Retinal pigment epithelial cell (primary cell): Measurements from ENCODE around the gene PDE6C.

ENCODE experiments used
- DNase-seq: peaks from one replicate; pipeline ENCODE4 v3.0.0-alpha.2; 2010; ENCODE audit warnings: low read depth
- H3K4me3 ChIP-seq: 2 replicates; pipeline ENCODE4 v1.5.1; 2011; ENCODE audit warnings: mild to moderate bottlenecking, low read length, control low read depth, moderate library complexity
- TF ChIP-seq, protein P1 (sequence below): conservative IDR thresholded peaks from 2 replicates; pipeline ENCODE4 v1.5.1; 2011; ENCODE audit warnings: low read depth, low read length, control low read depth, inconsistent platforms

The PDE6C gene

DNA sequence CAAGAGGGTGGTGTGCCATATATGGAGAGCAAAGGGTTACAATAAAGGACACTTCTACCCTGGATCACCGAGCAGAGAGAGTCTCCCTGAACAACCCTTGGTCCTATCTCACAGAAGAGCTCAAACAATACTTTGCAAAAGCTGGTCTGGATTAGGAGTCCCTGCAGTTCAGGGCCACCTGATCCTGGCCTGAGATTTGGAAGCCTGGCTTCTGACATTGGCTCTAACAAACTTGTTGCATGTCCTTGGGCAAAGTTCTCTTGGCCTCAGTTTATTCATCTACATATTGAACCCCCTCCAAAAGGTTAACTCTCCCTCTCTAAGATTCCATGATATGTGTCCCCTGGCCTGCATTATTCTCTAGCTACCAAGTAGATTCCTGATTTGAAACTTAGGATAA lies 13.0 kb upstream of the PDE6C start:
- no peak overlapping the region for H3K4me3 ChIP-seq
- TF ChIP-seq, protein P1, sequence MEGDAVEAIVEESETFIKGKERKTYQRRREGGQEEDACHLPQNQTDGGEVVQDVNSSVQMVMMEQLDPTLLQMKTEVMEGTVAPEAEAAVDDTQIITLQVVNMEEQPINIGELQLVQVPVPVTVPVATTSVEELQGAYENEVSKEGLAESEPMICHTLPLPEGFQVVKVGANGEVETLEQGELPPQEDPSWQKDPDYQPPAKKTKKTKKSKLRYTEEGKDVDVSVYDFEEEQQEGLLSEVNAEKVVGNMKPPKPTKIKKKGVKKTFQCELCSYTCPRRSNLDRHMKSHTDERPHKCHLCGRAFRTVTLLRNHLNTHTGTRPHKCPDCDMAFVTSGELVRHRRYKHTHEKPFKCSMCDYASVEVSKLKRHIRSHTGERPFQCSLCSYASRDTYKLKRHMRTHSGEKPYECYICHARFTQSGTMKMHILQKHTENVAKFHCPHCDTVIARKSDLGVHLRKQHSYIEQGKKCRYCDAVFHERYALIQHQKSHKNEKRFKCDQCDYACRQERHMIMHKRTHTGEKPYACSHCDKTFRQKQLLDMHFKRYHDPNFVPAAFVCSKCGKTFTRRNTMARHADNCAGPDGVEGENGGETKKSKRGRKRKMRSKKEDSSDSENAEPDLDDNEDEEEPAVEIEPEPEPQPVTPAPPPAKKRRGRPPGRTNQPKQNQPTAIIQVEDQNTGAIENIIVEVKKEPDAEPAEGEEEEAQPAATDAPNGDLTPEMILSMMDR: no peak
- DNase-seq: no peak

DNA sequence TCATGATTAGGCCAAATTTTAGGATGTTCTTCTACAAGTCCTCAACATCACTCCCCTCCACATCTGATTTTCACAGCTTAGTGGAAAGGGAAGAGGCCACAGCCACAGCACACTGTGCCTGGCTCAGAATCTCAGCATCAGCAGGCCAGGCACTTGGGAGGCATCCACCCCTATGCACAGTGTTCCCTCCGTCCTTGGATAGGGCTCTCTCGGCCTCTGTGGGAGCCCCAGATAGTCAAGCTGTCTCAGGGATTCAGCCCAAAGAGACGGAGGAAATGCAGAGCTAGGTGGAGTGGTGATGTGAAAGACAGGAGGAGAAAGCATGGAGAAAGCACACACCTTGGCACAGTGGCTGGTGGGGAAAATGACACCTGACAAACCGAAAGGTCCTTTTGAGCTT lies 12.6 kb upstream of the PDE6C start:
- TF ChIP-seq, protein P1: no peak
- no peak overlapping the region for H3K4me3 ChIP-seq
- DNase-seq: no peak

DNA sequence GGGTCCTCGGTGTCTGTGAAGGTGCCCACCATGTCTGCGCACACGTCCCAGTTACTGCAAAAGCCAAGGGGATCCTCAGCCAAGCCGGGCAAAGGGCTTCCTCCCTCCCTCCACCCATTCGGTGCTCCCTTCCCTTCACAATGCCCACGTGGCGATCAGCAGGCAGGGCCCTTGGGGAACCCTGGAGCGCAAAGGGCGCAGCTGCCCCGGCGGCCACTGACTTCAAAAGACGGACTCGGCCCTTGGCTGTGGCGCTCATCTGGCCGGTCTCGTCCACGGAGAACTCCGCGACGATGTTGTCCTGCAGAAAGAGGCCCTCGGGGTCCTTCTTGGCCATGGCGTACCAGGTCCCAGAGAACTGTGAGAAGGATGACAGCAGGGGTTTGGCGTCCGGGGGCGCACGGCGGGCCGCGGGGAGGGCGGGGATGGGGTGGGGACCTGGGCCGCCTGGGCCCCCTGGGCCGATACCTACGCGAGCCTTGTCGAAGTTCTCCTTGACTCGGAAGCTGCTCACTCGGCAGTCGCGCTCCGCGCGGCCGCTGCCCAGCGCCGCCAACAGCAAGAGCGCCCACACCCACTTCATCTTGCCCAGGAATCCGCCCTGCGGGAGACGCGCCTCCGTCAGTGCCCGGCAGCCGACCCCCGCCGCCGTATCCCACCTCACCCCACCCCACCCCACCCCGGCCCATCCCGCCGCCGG lies 11.7 kb upstream of the PDE6C start:
- no peak for DNase-seq
- TF ChIP-seq, protein P1: no peak
- H3K4me3 ChIP-seq: peak overlapping the region; percentile 15

- H3K4me3 ChIP-seq: peak within 1 kb of the TSS; percentile 23
- DNase-seq: no peak
- TF ChIP-seq, protein P1: no peak
Measured at GRCh38 chr10:93601146-93601773, 11.1 kb upstream of the PDE6C start, which contains the start of gene RBP4. Gene RBP4, minus strand, starts transcription at chr10:93601235. Its CDS starts 207 bp downstream, at chr10:93601028.

- TF ChIP-seq, protein P1: no peak
- no peak for DNase-seq
- H3K4me3 ChIP-seq: no peak overlapping the region
Measured at GRCh38 chr10:93601774-93602162, 10.6 kb upstream of the PDE6C start.

DNA sequence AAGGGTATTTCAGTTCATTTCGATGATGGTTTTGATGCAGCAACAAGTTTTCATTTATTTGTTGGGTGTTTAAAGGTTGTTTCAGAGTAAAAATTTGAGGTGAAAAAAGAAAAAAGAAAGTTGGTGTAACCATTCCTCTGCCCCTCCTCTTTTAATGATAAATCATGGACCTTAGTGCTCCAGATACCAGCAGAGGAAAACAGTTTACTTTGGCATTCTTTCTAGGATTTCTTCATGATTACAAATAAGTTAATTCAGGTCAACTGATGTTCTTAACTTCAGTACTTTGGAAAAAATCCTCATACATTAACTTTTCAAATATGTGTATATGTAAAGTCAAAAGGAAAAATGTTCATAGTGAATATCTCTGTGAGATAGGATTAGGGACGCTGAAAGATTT lies 9.3 kb upstream of the PDE6C start:
- H3K4me3 ChIP-seq: no peak overlapping the region
- TF ChIP-seq, protein P1: no peak
- no peak for DNase-seq

GRCh38 chr10:93604146-93604545 lies 8.2 kb upstream of the PDE6C start:
- no peak for DNase-seq
- TF ChIP-seq, protein P1: no peak
- H3K4me3 ChIP-seq: no peak overlapping the region
